Activated CD8-positive, alpha-beta memory T cell treated with anti-CD3 and anti-CD28 coated beads for 48 hours (primary cell): ENCODE measurements around the gene PDE9A.

ENCODE experiments used
- DNase-seq, 3 experiments: peaks; one replicate each; pipeline ENCODE4 v3.0.0-alpha.2; 2020; ENCODE audit warnings: low read depth in 2 of 3, low spot score in 2 of 3

The PDE9A gene

GRCh38 chr21:42819861-42820615, 166.6 kb downstream of the PDE9A start:
- DNase-seq, result no peak

- no peak for DNase-seq
Measured at GRCh38 chr21:42820616-42821465, 167.4 kb downstream of the PDE9A start.
